Pancreas (tissue), 10 donors: ENCODE results near the gene GPX4. TPM values are rescaled to one million over a fixed set of nuclear protein-coding genes. Genes with fewer than 3 reads are reported as not detected.
A peak's percentile ranks its signal among the peaks of the same experiment; 100 is the strongest.
"Not testable (repeated sequence)": the region's sequence is repeated elsewhere in the genome, so short reads cannot be mapped to it uniquely, and the experiment has no call there.

Experiments used
- ATAC-seq, 4 donors: fragments of 200-7000 bp; cut with Tn5 transposase; one replicate each; pipeline versions ENCODE4 v1.8.0 to v1.9.1; 2020; ENCODE audit warnings: mild to moderate bottlenecking in 4 of 4, moderate library complexity in 4 of 4
- DNase-seq, 6 donors: peaks; one replicate each; pipeline ENCODE4 v3.0.0-alpha.2; 2020
- FAIRE-seq: peaks from 2 replicates; lab custom pipeline; 2012; peaks lifted over from hg19 to GRCh38; lab: Jason Lieb, UNC
- H3K27ac ChIP-seq, 4 donors: fragments of 200-600 bp; sonication (generic); 1 replicate in 3 of 4; 2 replicates in 1 of 4; pipeline versions ENCODE4 v1.5.0 to v1.8.0; 2020
- H3K27me3 ChIP-seq, 4 donors: fragments of 200-600 bp; one replicate each; pipeline ENCODE4 v1.8.0; 2021
- H3K36me3 ChIP-seq, 3 donors: fragments of 200-600 bp; sonication (generic) in 1 of 3; one replicate each; pipeline versions ENCODE4 v1.5.0 to v1.8.0; 2020 to 2021
- H3K4me1 ChIP-seq, 3 donors: fragments of 200-600 bp; one replicate each; pipeline ENCODE4 v1.8.0; 2021
- H3K4me3 ChIP-seq, 4 donors: fragments of 200-600 bp; sonication (generic) in 2 of 4; one replicate each; pipeline versions ENCODE4 v1.5.0 to v1.8.0; 2020 to 2021
- H3K9me3 ChIP-seq, 4 donors: fragments of 200-600 bp; one replicate each; pipeline ENCODE4 v1.8.0; 2021
- WGBS, 2 donors: extraction: QIAGEN DNeasy Blood & Tissue Kit; methylation state at CpG; one replicate each; pipeline ENCODE4 v1.1.7; 2013; 5-methylcytosine and 5-hydroxymethylcytosine counted together
- intact Hi-C, 3 donors: fragments of 100-400 bp; cut with DNase I; formaldehyde crosslinking; loops; one replicate each; pipeline versions ENCODE4 v1.11.1 to v1.14.2; 2022
- polyA plus RNA-seq, 2 donors: library from polyadenylated mRNA; stranded (reverse); fragments of 200-250 nt; gene quantifications; one replicate each; pipeline ENCODE4 v1.2.3, GENCODE V29; 2013
- total RNA-seq, 6 donors: library from RNA; stranded (reverse); fragmentation: NEBNext Ultra II Directional in 4 of 6; extraction: Animal tissue kit (Norgen Biotek cat#: 25700) in 4 of 6; gene quantifications; one replicate each; pipeline versions ENCODE4 v1.2.1 to v1.2.4, GENCODE V29; 2021 to 2023
- TF ChIP-seq, protein P1 (sequence below), 4 donors: fragments of 200-600 bp; sonication (generic) in 3 of 4; IDR thresholded peaks; one replicate each; pipeline versions ENCODE4 v1.5.0 to v1.8.0; 2021; ENCODE audit warnings: antibody characterized with exemption in 4 of 4
- donor health status: healthy with polysubstance abuse.
- donor health status: DM: no; HTN: no; CAD: no; lungs with moderate emphysema.
- donor health status: DM: no; HTN: no; CAD: no.
- donor health status: control.
- donor health status: control.
- donor health status: Bipolar disorder and iron deficiency.
- donor health status: DM: yes; HTN: yes; CAD: no.
- donor health status: DM: no; HTN: no; CAD: no.
- donor health status: DM: no; HTN: no; CAD: no.
- donor health status: DM: yes; HTN: yes; CAD: no.

GPX4 gene
- total and polyA plus RNA-seq, 8 donors: 48.8 to 290 (median 76.8) TPM

DNA sequence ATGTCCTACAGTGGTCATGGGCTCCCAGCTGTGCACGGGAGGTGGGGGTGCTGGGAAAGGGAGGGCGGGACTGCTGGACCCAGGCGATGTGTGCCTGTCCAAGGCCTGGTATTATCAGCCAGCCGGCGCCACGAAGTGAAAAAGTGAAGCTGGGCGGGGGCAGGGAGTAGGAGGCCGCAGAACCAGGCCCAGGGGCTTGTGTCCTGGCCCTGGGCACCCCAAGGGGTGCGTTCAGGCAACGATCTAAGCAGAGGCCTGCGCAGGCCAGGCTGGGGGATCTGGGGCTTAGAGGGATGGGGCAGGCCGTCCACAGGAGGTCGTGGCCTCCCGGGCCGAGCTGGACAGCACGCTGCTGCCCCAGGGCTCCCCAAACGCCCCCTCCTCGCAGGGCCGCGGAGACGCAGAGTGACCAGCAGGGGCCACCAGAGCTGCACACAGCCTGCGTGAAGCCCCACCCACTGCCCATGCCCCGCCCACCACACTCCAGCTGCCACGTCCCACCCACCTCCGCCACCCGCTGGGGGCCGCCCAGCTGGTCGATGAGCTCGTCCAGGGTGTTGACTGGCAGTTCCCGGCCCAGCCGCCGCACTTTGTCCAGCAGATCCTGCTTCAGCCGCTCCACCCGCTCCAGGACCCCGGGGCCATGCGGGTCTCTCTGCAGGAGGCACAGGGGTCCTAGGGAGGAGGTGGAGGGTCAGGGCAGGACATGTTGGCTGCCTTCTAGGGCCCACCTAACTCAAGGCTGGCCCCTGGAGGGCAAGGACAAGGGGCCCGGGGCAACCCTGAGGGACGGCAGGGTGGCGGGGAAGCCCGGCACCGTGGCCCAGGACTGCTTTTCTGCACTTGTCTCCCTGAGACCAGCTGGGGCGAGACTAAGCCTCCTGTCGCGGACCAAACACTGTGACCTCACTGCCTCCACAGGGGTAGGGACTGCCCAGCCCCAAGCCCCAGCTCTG lies 9.5 kb downstream of the GPX4 start:
- TF ChIP-seq, protein P1, sequence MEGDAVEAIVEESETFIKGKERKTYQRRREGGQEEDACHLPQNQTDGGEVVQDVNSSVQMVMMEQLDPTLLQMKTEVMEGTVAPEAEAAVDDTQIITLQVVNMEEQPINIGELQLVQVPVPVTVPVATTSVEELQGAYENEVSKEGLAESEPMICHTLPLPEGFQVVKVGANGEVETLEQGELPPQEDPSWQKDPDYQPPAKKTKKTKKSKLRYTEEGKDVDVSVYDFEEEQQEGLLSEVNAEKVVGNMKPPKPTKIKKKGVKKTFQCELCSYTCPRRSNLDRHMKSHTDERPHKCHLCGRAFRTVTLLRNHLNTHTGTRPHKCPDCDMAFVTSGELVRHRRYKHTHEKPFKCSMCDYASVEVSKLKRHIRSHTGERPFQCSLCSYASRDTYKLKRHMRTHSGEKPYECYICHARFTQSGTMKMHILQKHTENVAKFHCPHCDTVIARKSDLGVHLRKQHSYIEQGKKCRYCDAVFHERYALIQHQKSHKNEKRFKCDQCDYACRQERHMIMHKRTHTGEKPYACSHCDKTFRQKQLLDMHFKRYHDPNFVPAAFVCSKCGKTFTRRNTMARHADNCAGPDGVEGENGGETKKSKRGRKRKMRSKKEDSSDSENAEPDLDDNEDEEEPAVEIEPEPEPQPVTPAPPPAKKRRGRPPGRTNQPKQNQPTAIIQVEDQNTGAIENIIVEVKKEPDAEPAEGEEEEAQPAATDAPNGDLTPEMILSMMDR (IDR thresholded peaks at IDR 0.05): peak; percentile 66 to 90 (median 84)
- peak; percentile 95 to 98 (median 96) for DNase-seq
- peaks cover 0 to 7% (median 6%) of the 10 kb centered on the region in 3 donors for H3K4me1 ChIP-seq
- H3K4me3 ChIP-seq: no peak overlapping the region
- peak; percentile 85 to 94 (median 92) for ATAC-seq
- no peaks in the 10 kb centered on the region for H3K27me3 ChIP-seq
- WGBS, 2 donors: 28% methylated on average over 37 to 44 of the region's 44 CpGs
- intact Hi-C loops: loop anchor here in 1 of 3 donors (5.0 kb wide), 1 partner anchor 79 kb away; no protein-coding TSS in a partner anchor
- no peaks in the 10 kb centered on the region for H3K9me3 ChIP-seq
- peak overlapping the region in 3 of 4 donors; percentile 18 to 69 (median 41) for H3K27ac ChIP-seq
- no peak for FAIRE-seq
- H3K36me3 ChIP-seq: peaks cover 0 to 31% (median 14%) of the 10 kb centered on the region in 3 donors

DNA sequence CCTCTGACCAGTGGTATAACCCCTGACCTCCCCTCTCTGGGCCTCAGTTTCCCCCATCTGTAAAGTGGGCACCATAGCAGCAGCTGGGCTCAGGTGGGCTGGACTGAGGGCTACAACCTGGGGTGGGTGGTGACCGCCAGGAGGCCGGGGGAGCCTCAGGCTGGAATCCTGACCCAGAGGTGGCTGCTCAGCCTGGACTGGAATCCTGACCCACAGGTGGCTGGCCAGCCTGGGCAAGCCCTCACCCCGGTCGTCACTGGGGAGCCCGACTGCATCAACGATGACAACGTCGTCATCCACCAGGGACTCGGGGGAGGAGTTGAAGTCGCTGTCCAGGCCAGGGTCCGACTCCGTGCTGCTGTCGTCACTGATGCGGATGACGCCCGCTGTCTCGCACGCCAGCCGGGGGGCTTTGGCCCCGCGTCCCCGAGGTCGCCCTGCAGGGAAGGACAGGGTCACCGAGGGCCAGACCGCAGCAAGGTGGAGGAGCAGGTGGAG lies 10.2 kb downstream of the GPX4 start:
- H3K4me1 ChIP-seq: peaks cover 0 to 7% (median 6%) of the 10 kb centered on the region in 3 donors
- ATAC-seq: no peak
- 92 to 94% methylated on average over 25 of the region's 25 CpGs for WGBS, 2 donors
- H3K9me3 ChIP-seq: no peaks in the 10 kb centered on the region
- peaks cover 0 to 34% (median 16%) of the 10 kb centered on the region in 3 donors for H3K36me3 ChIP-seq
- FAIRE-seq: no peak
- intact Hi-C loops: loop anchor here in 1 of 3 donors (5.0 kb wide), 1 partner anchor 78 kb away; no protein-coding TSS in a partner anchor
- H3K27ac ChIP-seq: peak overlapping the region in 3 of 4 donors; percentile 18 to 69 (median 41)
- TF ChIP-seq, protein P1 (IDR thresholded peaks at IDR 0.05): no peak
- no peaks in the 10 kb centered on the region for H3K27me3 ChIP-seq
- DNase-seq: peak in 3 of 6 donors; percentile 55 to 83 (median 61)
- no peak overlapping the region for H3K4me3 ChIP-seq

DNA sequence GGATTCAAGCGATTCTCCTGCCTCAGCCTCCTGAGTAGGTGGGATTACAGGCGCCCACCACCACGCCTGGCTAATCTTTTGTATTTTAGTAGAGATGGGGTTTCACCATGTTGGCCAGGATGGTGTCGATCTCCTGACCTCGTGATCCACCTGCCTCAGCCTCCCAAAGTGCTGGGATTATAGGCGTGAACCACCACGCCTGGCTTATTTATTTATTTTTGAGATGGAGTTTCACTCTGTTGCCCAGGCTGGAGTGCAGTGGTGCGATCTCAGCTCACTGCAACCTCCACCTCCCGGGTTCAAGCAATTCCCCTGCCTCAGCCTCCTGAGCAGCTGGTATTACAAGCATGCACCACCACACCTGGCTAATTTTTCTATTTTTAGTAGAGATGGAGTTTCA lies 10.9 kb downstream of the GPX4 start:
- not testable (repeated sequence) for H3K9me3 ChIP-seq, H3K4me3 ChIP-seq, DNase-seq, H3K27me3 ChIP-seq, H3K27ac ChIP-seq, H3K4me1 ChIP-seq, ATAC-seq, FAIRE-seq
- 90 to 97% methylated on average over 9 of the region's 9 CpGs for WGBS, 2 donors
- intact Hi-C loops: loop anchor here in 2 of 3 donors (5.0 kb wide), 2 partner anchors 73 to 78 kb away; no protein-coding TSS in a partner anchor
- H3K36me3 ChIP-seq: peaks cover 2 to 41% (median 23%) of the 10 kb centered on the region in 3 donors

DNA sequence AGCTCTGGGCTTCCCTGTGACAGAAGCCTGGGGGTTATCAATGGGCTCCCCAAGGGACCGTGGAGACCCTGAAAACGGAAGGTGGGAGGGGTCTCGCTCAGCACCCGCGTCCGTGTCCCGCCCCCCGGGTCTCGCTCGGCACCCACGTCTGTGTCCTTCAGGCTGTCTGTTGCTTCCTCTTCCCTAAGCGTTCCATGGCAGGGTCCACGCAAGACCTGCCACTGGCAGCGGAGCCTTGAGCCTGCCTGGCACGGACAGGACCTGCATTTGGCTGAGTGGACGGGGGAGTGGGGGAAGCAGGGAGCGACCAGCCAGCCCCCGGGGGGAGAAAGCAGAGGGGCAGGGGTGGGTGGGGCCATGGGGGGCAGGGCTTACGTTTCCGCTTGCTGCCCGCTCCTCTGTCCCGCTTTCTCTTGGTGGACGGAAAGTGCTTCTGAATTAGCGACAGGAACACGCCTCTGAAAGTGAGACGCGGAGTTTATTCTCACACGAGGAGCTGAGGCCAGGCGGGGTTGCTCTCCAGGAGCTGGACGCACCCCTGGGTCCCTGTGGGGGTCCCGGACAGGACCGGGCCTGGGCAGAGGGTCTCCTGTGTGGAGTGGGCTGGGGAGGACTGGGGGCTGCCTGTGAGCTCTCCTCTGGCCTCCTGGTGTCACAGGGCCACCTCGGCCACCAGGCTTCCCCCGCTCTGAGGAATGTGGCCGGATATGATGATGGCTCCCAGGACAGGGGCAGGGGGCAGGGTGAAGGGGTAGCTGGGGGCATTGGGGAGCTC lies 12.0 kb downstream of the GPX4 start:
- H3K9me3 ChIP-seq: no peaks in the 10 kb centered on the region
- no peak for FAIRE-seq
- WGBS, 2 donors: 92 to 95% methylated on average over 35 of the region's 35 CpGs
- TF ChIP-seq, protein P1 (IDR thresholded peaks at IDR 0.05): no peak
- no peak overlapping the region for H3K27ac ChIP-seq
- DNase-seq: peak in 2 of 6 donors; percentile 33 to 79
- no peaks in the 10 kb centered on the region for H3K27me3 ChIP-seq
- H3K4me1 ChIP-seq: peaks cover 0 to 7% (median 6%) of the 10 kb centered on the region in 3 donors
- no peak for ATAC-seq
- no peak overlapping the region for H3K4me3 ChIP-seq
- peaks cover 3 to 48% (median 31%) of the 10 kb centered on the region in 3 donors for H3K36me3 ChIP-seq
- intact Hi-C loops: loop anchor here in 1 of 3 donors (5.0 kb wide), 1 partner anchor 71 kb away; no protein-coding TSS in a partner anchor
